WTC11 (cell line): ENCODE results near the gene DSG4.

ENCODE experiments used
- CTCF ChIP-seq: fragments of 200-600 bp; IDR thresholded peaks from 2 replicates; pipeline ENCODE4 v1.8.0; 2022; ENCODE audit warnings: antibody characterized with exemption
- ESRRA ChIP-seq: sonication (generic); formaldehyde crosslinking; IDR thresholded peaks from 2 replicates; pipeline ENCODE4 v1.8.1; 2022; ENCODE audit warnings: mild to moderate bottlenecking, missing genetic modification reagents, borderline replicate concordance
- FOXP1 ChIP-seq: sonication (generic); formaldehyde crosslinking; IDR thresholded peaks from 2 replicates; pipeline ENCODE4 v1.8.0; 2022; ENCODE audit warnings: missing genetic modification reagents, mild to moderate bottlenecking, moderate library complexity, borderline replicate concordance
- PRDM15 ChIP-seq: sonication (generic); formaldehyde crosslinking; IDR thresholded peaks from 2 replicates; pipeline ENCODE4 v1.8.0; 2022; ENCODE audit warnings: missing genetic modification reagents
- SP1 ChIP-seq: sonication (generic); formaldehyde crosslinking; conservative IDR thresholded peaks from 2 replicates; pipeline ENCODE4 v1.8.1; 2022; ENCODE audit warnings: missing genetic modification reagents
- TCF7 ChIP-seq: sonication (generic); formaldehyde crosslinking; IDR thresholded peaks from 2 replicates; pipeline ENCODE4 v1.8.0; 2022; ENCODE audit warnings: mild to moderate bottlenecking, low read depth, missing genetic modification reagents, moderate library complexity
- ZNF219 ChIP-seq: sonication (generic); formaldehyde crosslinking; IDR thresholded peaks from 2 replicates; pipeline ENCODE4 v1.8.0; 2023; ENCODE audit warnings: missing genetic modification reagents, mild to moderate bottlenecking, borderline replicate concordance
- ZNF416 ChIP-seq: fragments of 250-450 bp; sonication (Bioruptor Pico); IDR thresholded peaks from 2 replicates; pipeline ENCODE4 v1.9.0; 2021; ENCODE audit warnings: mild to moderate bottlenecking, inconsistent platforms

DNA sequence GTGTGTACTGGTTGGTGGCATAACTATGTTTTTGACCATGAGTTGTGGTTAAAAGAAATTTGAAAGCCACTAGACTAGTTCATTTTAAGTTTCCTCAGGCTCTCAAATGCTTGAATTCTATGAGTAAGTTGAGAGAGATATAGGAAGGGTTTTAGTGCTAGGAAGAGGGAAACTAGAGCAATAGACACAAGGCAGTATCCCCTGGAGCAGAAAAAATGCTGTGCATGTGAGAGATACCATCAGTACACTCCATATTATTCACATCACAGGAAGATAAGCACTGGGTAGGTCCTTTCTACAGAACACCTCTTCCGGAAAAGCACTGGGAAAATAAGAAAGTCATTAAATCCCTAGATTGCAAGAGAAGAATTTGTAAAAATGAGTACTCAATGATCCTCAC lies 51.6 kb downstream of the DSG4 start:
- no peak for TF ChIP-seq CTCF
- no peak for TF ChIP-seq TCF7 (CRISPR knock-in tag)
- no peak for TF ChIP-seq ESRRA
- no peak for TF ChIP-seq PRDM15 (CRISPR knock-in tag)
- TF ChIP-seq ZNF219 (CRISPR knock-in tag) = no peak
- no peak for TF ChIP-seq FOXP1 (CRISPR knock-in tag)
- no peak for TF ChIP-seq ZNF416 (CRISPR knock-in tag)
- no peak for TF ChIP-seq SP1
